ENCODE results near the gene TTC27.

GRCh38 chr2:32820088-32820487, 192.2 kb downstream of the TTC27 start:
- TF ChIP-seq, protein P1, sequence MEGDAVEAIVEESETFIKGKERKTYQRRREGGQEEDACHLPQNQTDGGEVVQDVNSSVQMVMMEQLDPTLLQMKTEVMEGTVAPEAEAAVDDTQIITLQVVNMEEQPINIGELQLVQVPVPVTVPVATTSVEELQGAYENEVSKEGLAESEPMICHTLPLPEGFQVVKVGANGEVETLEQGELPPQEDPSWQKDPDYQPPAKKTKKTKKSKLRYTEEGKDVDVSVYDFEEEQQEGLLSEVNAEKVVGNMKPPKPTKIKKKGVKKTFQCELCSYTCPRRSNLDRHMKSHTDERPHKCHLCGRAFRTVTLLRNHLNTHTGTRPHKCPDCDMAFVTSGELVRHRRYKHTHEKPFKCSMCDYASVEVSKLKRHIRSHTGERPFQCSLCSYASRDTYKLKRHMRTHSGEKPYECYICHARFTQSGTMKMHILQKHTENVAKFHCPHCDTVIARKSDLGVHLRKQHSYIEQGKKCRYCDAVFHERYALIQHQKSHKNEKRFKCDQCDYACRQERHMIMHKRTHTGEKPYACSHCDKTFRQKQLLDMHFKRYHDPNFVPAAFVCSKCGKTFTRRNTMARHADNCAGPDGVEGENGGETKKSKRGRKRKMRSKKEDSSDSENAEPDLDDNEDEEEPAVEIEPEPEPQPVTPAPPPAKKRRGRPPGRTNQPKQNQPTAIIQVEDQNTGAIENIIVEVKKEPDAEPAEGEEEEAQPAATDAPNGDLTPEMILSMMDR (IDR thresholded peaks at IDR 0.05 in 4 of 5, conservative IDR thresholded peaks at IDR 0.05 in 1 of 5), result no peak
- no peak for TF ChIP-seq POLR2A (IDR thresholded peaks at IDR 0.05)

Measured in gastrocnemius medialis (tissue), 4 donors.